Measurements from ENCODE around the gene MAP4K4.

The MAP4K4 gene

GRCh38 chr2:101672047-101672446 lies 25.5 kb upstream of the MAP4K4 start:
- Histone ChIP-seq H3K79me2 (ENCODE audit: low read length) (no peaks in the 10 kb centered on the region), H2AFZ (ENCODE audit: low read length) (no peak overlapping the region), H4K20me1 (ENCODE audit: insufficient read depth, low read length) (no peaks in the 10 kb centered on the region), H3K36me3 (replicated peaks; ENCODE audit: insufficient read depth, low read length) (no peaks in the 10 kb centered on the region), H3K4me2 (ENCODE audit: low read depth, low read length) (no peak overlapping the region), H3K9me3 (replicated peaks; ENCODE audit: insufficient read depth, low read length) (no peaks in the 10 kb centered on the region), H3K9ac (ENCODE audit: low read length) (no peak overlapping the region), H3K4me3 (ENCODE audit: low read length) (no peak overlapping the region), H3F3A (ENCODE audit: insufficient read depth, low read length) (no peaks in the 10 kb centered on the region), H3K9me2 (replicated peaks; ENCODE audit: insufficient read depth, low read length) (no peaks in the 10 kb centered on the region), H3K27me3 (replicated peaks; ENCODE audit: insufficient read depth, low read length) (no peaks in the 10 kb centered on the region), H3K27ac (ENCODE audit: low read length) (no peak overlapping the region), H3K4me1 (ENCODE audit: low read length) (no peaks in the 10 kb centered on the region)
- TF ChIP-seq EZH2phosphoT487 (IDR thresholded peaks at IDR 0.05; ENCODE audit: low read length) = no peak
- TF ChIP-seq EZH2 (optimal IDR thresholded peaks at IDR 0.05; ENCODE audit: low read depth, low read length) = no peak
- TF ChIP-seq CTCF (IDR thresholded peaks at IDR 0.05; ENCODE audit: low read length) = no peak
- no peak for DNase-seq

DNA sequence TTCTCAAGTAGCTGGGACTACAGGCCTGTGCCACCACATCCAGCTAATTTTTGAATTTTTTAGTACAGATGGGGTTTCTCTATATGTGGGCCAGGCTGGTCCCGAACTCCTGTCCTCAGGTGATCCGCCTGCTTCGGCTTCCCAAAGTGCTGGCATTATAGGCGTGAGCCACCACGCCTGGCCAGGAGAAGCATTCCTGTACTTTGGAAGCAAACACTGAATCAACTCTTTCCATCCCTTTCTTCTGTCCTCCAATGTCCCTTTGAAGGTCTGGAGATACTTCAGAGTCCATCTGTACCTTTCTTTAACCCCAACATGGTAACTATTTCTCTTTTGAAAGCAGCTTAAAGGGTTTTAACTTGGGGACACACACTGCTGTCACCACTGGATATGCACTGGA lies 23.6 kb upstream of the MAP4K4 start:
- no peaks in the 10 kb centered on the region for H3K4me1 ChIP-seq (ENCODE audit: low read length)
- no peak overlapping the region for H3K9ac ChIP-seq (ENCODE audit: low read length)
- no peaks in the 10 kb centered on the region for H3K27me3 ChIP-seq (replicated peaks; ENCODE audit: insufficient read depth, low read length)

DNA sequence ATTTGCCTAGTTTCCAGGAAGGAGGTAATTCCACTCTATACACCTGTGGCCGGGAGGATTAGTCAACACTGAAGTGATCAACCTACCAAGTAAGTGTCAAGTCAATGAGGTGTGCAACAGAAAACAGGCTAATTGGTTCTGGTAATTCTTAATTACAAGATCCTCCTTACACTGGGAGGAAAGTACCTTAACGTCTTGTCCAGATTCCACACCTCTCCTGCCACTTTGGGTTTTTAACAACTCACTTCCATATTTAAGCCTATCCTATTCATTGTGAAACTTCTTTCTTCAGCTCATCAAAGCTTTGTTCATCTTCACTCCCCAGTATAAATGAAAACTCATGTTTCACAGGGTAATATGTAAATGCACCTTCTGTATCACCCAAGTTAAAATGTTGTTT lies 22.0 kb upstream of the MAP4K4 start:
- DNase-seq = no peak
- Histone ChIP-seq H3K27ac (ENCODE audit: low read length) (no peak overlapping the region), H3K4me2 (ENCODE audit: low read depth, low read length) (no peak overlapping the region)

More for the DNA sequence above, 23.6 kb upstream of the MAP4K4 start:
- no peak overlapping the region for H3K4me2 ChIP-seq (ENCODE audit: low read depth, low read length)
- no peaks in the 10 kb centered on the region for H3K79me2 ChIP-seq (ENCODE audit: low read length)
- H3K36me3 ChIP-seq (replicated peaks; ENCODE audit: insufficient read depth, low read length) = no peaks in the 10 kb centered on the region
- DNase-seq = no peak
- no peaks in the 10 kb centered on the region for H4K20me1 ChIP-seq (ENCODE audit: insufficient read depth, low read length)
- H3K9me3 ChIP-seq (replicated peaks; ENCODE audit: insufficient read depth, low read length) = no peaks in the 10 kb centered on the region
- no peak overlapping the region for H3K27ac ChIP-seq (ENCODE audit: low read length)
- H3K4me3 ChIP-seq (ENCODE audit: low read length) = no peak overlapping the region
- H2AFZ ChIP-seq (ENCODE audit: low read length) = no peak overlapping the region
- no peaks in the 10 kb centered on the region for H3K9me2 ChIP-seq (replicated peaks; ENCODE audit: insufficient read depth, low read length)
- no peak for TF ChIP-seq EZH2phosphoT487 (IDR thresholded peaks at IDR 0.05; ENCODE audit: low read length)
- H3F3A ChIP-seq (ENCODE audit: insufficient read depth, low read length) = no peaks in the 10 kb centered on the region

More for the DNA sequence above, 22.0 kb upstream of the MAP4K4 start:
- H3K79me2 ChIP-seq (ENCODE audit: low read length) = no peaks in the 10 kb centered on the region
- H2AFZ ChIP-seq (ENCODE audit: low read length) = no peak overlapping the region
- H3K4me1 ChIP-seq (ENCODE audit: low read length) = no peaks in the 10 kb centered on the region
- H3K9me3 ChIP-seq (replicated peaks; ENCODE audit: insufficient read depth, low read length) = no peaks in the 10 kb centered on the region
- no peaks in the 10 kb centered on the region for H3K27me3 ChIP-seq (replicated peaks; ENCODE audit: insufficient read depth, low read length)
- H3K9ac ChIP-seq (ENCODE audit: low read length) = no peak overlapping the region
- TF ChIP-seq EZH2phosphoT487 (IDR thresholded peaks at IDR 0.05; ENCODE audit: low read length) (no peak), CTCF (IDR thresholded peaks at IDR 0.05; ENCODE audit: low read length) (no peak), EZH2 (optimal IDR thresholded peaks at IDR 0.05; ENCODE audit: low read depth, low read length) (no peak)
- H3F3A ChIP-seq (ENCODE audit: insufficient read depth, low read length) = no peaks in the 10 kb centered on the region
- H3K4me3 ChIP-seq (ENCODE audit: low read length) = no peak overlapping the region
- H3K9me2 ChIP-seq (replicated peaks; ENCODE audit: insufficient read depth, low read length) = no peaks in the 10 kb centered on the region
- H3K36me3 ChIP-seq (replicated peaks; ENCODE audit: insufficient read depth, low read length) = no peaks in the 10 kb centered on the region
- H4K20me1 ChIP-seq (ENCODE audit: insufficient read depth, low read length) = no peaks in the 10 kb centered on the region
